Measurements from ENCODE around the gene GAB2. TPM values are rescaled to one million over a fixed set of nuclear protein-coding genes. Genes with fewer than 3 reads are reported as not detected.

Gene GAB2
- total RNA-seq, 1 experiment from 2014 or later, result 10.0 TPM

DNA sequence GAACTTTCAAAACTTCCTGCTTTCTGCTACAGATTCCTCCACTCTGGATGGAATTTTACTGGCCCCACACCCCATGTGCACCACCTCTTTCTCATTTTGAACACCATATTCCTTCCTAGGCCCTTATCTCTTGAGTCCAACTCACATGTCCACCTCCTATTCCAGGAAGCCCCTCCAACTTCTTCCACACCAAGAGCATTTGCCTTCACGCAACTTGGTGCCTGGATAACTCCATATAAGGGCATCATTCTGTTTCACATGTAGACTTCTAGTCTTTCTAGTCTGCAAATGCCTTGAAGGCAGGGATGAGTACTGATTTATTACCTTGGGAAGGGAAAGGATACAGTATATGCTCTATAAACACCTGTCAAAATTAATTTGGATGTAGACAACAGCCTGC lies 17.5 kb downstream of the GAB2 start:
- ChIA-PET POLR2A (interaction anchor here (0.7 kb wide), 1 partner anchor 1961 kb away, joined by 10 read pairs; no protein-coding TSS in a partner anchor), CTCF (interaction anchor here (0.6 kb wide), 2 partner anchors 11 to 164 kb away, joined by 8 to 12 read pairs; no protein-coding TSS in a partner anchor)
- ATAC-seq, result no peak
- TF ChIP-seq TCF7L2 (IDR thresholded peaks at IDR 0.05; ENCODE audit: low read depth, low read length), result no peak
- no peak for TF ChIP-seq SIN3A (IDR thresholded peaks at IDR 0.05; ENCODE audit: borderline replicate concordance, insufficient read depth, low read depth, low read length)
- TF ChIP-seq, protein P1, sequence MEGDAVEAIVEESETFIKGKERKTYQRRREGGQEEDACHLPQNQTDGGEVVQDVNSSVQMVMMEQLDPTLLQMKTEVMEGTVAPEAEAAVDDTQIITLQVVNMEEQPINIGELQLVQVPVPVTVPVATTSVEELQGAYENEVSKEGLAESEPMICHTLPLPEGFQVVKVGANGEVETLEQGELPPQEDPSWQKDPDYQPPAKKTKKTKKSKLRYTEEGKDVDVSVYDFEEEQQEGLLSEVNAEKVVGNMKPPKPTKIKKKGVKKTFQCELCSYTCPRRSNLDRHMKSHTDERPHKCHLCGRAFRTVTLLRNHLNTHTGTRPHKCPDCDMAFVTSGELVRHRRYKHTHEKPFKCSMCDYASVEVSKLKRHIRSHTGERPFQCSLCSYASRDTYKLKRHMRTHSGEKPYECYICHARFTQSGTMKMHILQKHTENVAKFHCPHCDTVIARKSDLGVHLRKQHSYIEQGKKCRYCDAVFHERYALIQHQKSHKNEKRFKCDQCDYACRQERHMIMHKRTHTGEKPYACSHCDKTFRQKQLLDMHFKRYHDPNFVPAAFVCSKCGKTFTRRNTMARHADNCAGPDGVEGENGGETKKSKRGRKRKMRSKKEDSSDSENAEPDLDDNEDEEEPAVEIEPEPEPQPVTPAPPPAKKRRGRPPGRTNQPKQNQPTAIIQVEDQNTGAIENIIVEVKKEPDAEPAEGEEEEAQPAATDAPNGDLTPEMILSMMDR (IDR thresholded peaks at IDR 0.05), result no peak
- TF ChIP-seq REST (IDR thresholded peaks at IDR 0.05; ENCODE audit: insufficient read depth in 1 of 2, low read depth in 2 of 2, low read length in 1 of 2), result no peak
- TF ChIP-seq POLR2AphosphoS5 (IDR thresholded peaks at IDR 0.05; ENCODE audit: low read depth, low read length), result no peak
- intact Hi-C loops (cut with micrococcal nuclease; ENCODE audit: unreplicated experiment) (no loop called here), in situ Hi-C loops (cut with HindIII; ENCODE audit: low pct_unique_long_range_greater_than_20kb, low sequenced_read_pairs) (no loop called here)
- Histone ChIP-seq H3K9me3 (ENCODE audit: control insufficient read depth, insufficient read depth, low read depth, low read length) (no peaks in the 10 kb centered on the region), H3K4me1 (ENCODE audit: control insufficient read depth, insufficient read depth, low read length) (no peaks in the 10 kb centered on the region), H3K27ac (ENCODE audit: low read length) (no peak overlapping the region), H3K36me3 (ENCODE audit: control insufficient read depth, insufficient read depth, low read length) (no peaks in the 10 kb centered on the region), H3K4me3 (ENCODE audit: low read depth in 2 of 2, low read length in 2 of 2) (no peak overlapping the region), H3K27me3 (ENCODE audit: control insufficient read depth, insufficient read depth, low read length) (no peaks in the 10 kb centered on the region)
- BruUV-seq (replicated peaks), result no TSS peak
- DNase-seq (ENCODE audit: low read depth, low spot score), result no peak

DNA sequence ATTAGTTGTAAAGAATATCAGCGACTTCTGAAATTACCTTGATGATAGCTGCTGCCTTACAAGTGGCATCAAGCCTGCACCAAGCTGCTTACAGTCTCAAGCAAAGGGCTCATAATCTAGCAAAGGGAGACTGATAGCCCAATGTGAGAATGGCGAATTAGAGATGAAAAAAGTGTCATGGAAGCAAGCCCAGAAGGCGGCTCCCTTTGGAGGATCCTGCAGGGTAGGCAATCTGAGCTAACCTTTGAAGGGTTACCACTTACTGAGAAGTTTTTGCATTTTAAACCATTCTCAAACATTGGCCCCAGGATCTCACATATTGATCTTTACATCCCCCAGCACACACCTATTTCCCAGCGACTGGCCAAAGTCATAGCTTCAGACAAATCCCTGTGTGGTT lies 18.5 kb downstream of the GAB2 start:
- no peaks in the 10 kb centered on the region for H3K36me3 ChIP-seq (ENCODE audit: control insufficient read depth, insufficient read depth, low read length)
- ATAC-seq, result no peak

More for the DNA sequence above, 18.5 kb downstream of the GAB2 start:
- intact Hi-C loops (cut with micrococcal nuclease; ENCODE audit: unreplicated experiment) (no loop called here), in situ Hi-C loops (cut with HindIII; ENCODE audit: low pct_unique_long_range_greater_than_20kb, low sequenced_read_pairs) (no loop called here)
- Histone ChIP-seq H3K27me3 (ENCODE audit: control insufficient read depth, insufficient read depth, low read length) (no peaks in the 10 kb centered on the region), H3K4me1 (ENCODE audit: control insufficient read depth, insufficient read depth, low read length) (no peaks in the 10 kb centered on the region), H3K27ac (ENCODE audit: low read length) (no peak overlapping the region), H3K9me3 (ENCODE audit: control insufficient read depth, insufficient read depth, low read depth, low read length) (no peaks in the 10 kb centered on the region), H3K4me3 (ENCODE audit: low read depth in 2 of 2, low read length in 2 of 2) (no peak overlapping the region)
- CTCF ChIA-PET, result no interaction called here
- POLR2A ChIA-PET, result no interaction called here
- TF ChIP-seq SIN3A (IDR thresholded peaks at IDR 0.05; ENCODE audit: borderline replicate concordance, insufficient read depth, low read depth, low read length), result no peak
- TF ChIP-seq TCF7L2 (IDR thresholded peaks at IDR 0.05; ENCODE audit: low read depth, low read length), result no peak
- TF ChIP-seq, protein P1 (IDR thresholded peaks at IDR 0.05), result no peak; the same call in 1 of the 2 replicates
- no peak for DNase-seq (ENCODE audit: low read depth, low spot score)
- no TSS peak for BruUV-seq (replicated peaks)
